HEK293 (cell line): ENCODE measurements around the gene MAMDC2.

ENCODE experiments used
- CTCF ChIA-PET: fragments of 350-600 bp; formaldehyde crosslinking; extraction: SDS; loops from one replicate; lab custom pipeline; 2021; ENCODE audit warnings: antibody characterized with exemption; lab: Yijun Ruan, JAX
- POLR2A ChIA-PET: fragments of 300-600 bp; formaldehyde crosslinking; extraction: SDS; loops from one replicate; lab custom pipeline; 2020; ENCODE audit warnings: antibody characterized with exemption, inconsistent platforms; lab: Yijun Ruan, JAX
- H3K27ac ChIP-seq: fragments of 200-500 bp; sonication (Bioruptor generic); 2 replicates; pipeline ENCODE4 v1.5.1; 2014; ENCODE audit warnings: low read depth, low read length, control low read depth, inconsistent platforms; ENCODE audit errors: extremely low read depth
- H3K36me3 ChIP-seq, 2 experiments: fragments of 200-500 bp in 1 of 2; sonication (Bioruptor generic) in 1 of 2; 1 replicate in 1 of 2; 2 replicates in 1 of 2; pipeline ENCODE4 v1.5.1; 2014 to 2017; ENCODE audit warnings: inconsistent platforms in 2 of 2, low read length in 2 of 2; ENCODE audit not compliant: control insufficient read depth in 2 of 2, insufficient read depth in 1 of 2
- H3K4me1 ChIP-seq: fragments of 200-500 bp; sonication (Bioruptor generic); 2 replicates; pipeline ENCODE4 v1.5.1; 2014; ENCODE audit warnings: mild to moderate bottlenecking, low read length, inconsistent platforms; ENCODE audit not compliant: control insufficient read depth, insufficient read depth
- H3K4me3 ChIP-seq: 2 replicates; pipeline ENCODE4 v1.5.1; 2011; ENCODE audit warnings: low read depth, mild to moderate bottlenecking, control low read depth, low read length, moderate library complexity
- H3K9me3 ChIP-seq: fragments of 200-500 bp; sonication (Bioruptor generic); 2 replicates; pipeline ENCODE4 v1.5.1; 2014; ENCODE audit warnings: low read depth, low read length, inconsistent platforms; ENCODE audit not compliant: control insufficient read depth, insufficient read depth
- KLF16 ChIP-seq: fragments of 450-650 bp; formaldehyde crosslinking; IDR thresholded peaks from 2 replicates; pipeline ENCODE4 v1.5.1; 2017; ENCODE audit warnings: missing biosample characterization, missing genetic modification characterization
- PRDM1 ChIP-seq: fragments of 450-650 bp; formaldehyde crosslinking; IDR thresholded peaks from 2 replicates; pipeline ENCODE4; 2016; ENCODE audit warnings: missing biosample characterization, missing genetic modification characterization
- RBAK ChIP-seq: fragments of 450-650 bp; formaldehyde crosslinking; IDR thresholded peaks from 2 replicates; pipeline ENCODE4 v1.5.1; 2016; ENCODE audit warnings: missing biosample characterization, missing genetic modification characterization
- SP2 ChIP-seq: fragments of 450-650 bp; formaldehyde crosslinking; IDR thresholded peaks from 2 replicates; pipeline ENCODE4 v1.5.1; 2016; ENCODE audit warnings: missing biosample characterization, missing genetic modification characterization
- ZBTB7A ChIP-seq: fragments of 450-650 bp; formaldehyde crosslinking; IDR thresholded peaks from 2 replicates; pipeline ENCODE4 v1.5.1; 2016; ENCODE audit warnings: low read depth, missing biosample characterization, missing genetic modification characterization
- ZFP37 ChIP-seq: fragments of 450-650 bp; formaldehyde crosslinking; IDR thresholded peaks from 2 replicates; pipeline ENCODE4 v1.5.1; 2016; ENCODE audit warnings: missing biosample characterization, missing genetic modification characterization
- ZNF114 ChIP-seq: fragments of 450-650 bp; formaldehyde crosslinking; IDR thresholded peaks from 2 replicates; pipeline ENCODE4 v1.5.0; 2017; ENCODE audit warnings: missing biosample characterization, missing genetic modification characterization
- ZNF311 ChIP-seq: fragments of 450-650 bp; formaldehyde crosslinking; IDR thresholded peaks from 2 replicates; pipeline ENCODE4 v1.5.1; 2017; ENCODE audit warnings: missing biosample characterization, missing genetic modification characterization, borderline replicate concordance
- ZNF341 ChIP-seq: fragments of 450-650 bp; formaldehyde crosslinking; IDR thresholded peaks from 2 replicates; pipeline ENCODE4; 2016; ENCODE audit warnings: low read depth, missing biosample characterization, missing genetic modification characterization
- ZNF37A ChIP-seq: fragments of 450-650 bp; IDR thresholded peaks from 2 replicates; pipeline ENCODE4 v1.5.1; 2018; ENCODE audit warnings: missing biosample characterization, missing genetic modification characterization
- ZNF514 ChIP-seq: fragments of 450-650 bp; formaldehyde crosslinking; IDR thresholded peaks from 2 replicates; pipeline ENCODE4 v1.5.1; 2016; ENCODE audit warnings: missing biosample characterization, missing genetic modification characterization
- ZNF544 ChIP-seq: fragments of 450-650 bp; formaldehyde crosslinking; IDR thresholded peaks from 2 replicates; pipeline ENCODE4 v1.5.0; 2017; ENCODE audit warnings: missing biosample characterization, missing genetic modification characterization
- ZNF600 ChIP-seq: fragments of 450-650 bp; formaldehyde crosslinking; IDR thresholded peaks from 2 replicates; pipeline ENCODE4 v1.5.1; 2016; ENCODE audit warnings: missing biosample characterization, missing genetic modification characterization
- ZNF654 ChIP-seq: fragments of 450-650 bp; formaldehyde crosslinking; IDR thresholded peaks from 2 replicates; pipeline ENCODE4 v1.5.1; 2016; ENCODE audit warnings: low read depth, missing biosample characterization, missing genetic modification characterization
- ZNF664 ChIP-seq: fragments of 450-650 bp; formaldehyde crosslinking; IDR thresholded peaks from 2 replicates; pipeline ENCODE4 v1.5.1; 2016; ENCODE audit warnings: missing biosample characterization, missing genetic modification characterization
- ZNF776 ChIP-seq: fragments of 450-650 bp; formaldehyde crosslinking; IDR thresholded peaks from 2 replicates; pipeline ENCODE4 v1.5.0; 2017; ENCODE audit warnings: missing biosample characterization, missing genetic modification characterization, borderline replicate concordance
- ZNF843 ChIP-seq: fragments of 450-650 bp; formaldehyde crosslinking; IDR thresholded peaks from 2 replicates; pipeline ENCODE4 v1.5.1; 2016; ENCODE audit warnings: missing biosample characterization, missing genetic modification characterization
- ZSCAN30 ChIP-seq: fragments of 450-650 bp; IDR thresholded peaks from 2 replicates; pipeline ENCODE4 v1.5.1; 2018; ENCODE audit warnings: missing biosample characterization, mild to moderate bottlenecking, missing genetic modification characterization, moderate library complexity
- TF ChIP-seq, protein P1 (sequence below): fragments of 450-650 bp; formaldehyde crosslinking; IDR thresholded peaks from 2 replicates; pipeline ENCODE4 v1.5.1; 2016; ENCODE audit warnings: missing biosample characterization, missing genetic modification characterization, borderline replicate concordance
- TF ChIP-seq, protein P2 (sequence below): fragments of 450-650 bp; formaldehyde crosslinking; IDR thresholded peaks from 2 replicates; pipeline ENCODE4 v1.5.1; 2016; ENCODE audit warnings: missing biosample characterization, missing genetic modification characterization, borderline replicate concordance
- TF ChIP-seq, protein P3 (sequence below): fragments of 450-650 bp; formaldehyde crosslinking; IDR thresholded peaks from 2 replicates; pipeline ENCODE4 v1.5.1; 2016; ENCODE audit warnings: missing biosample characterization, missing genetic modification characterization

The MAMDC2 gene

DNA sequence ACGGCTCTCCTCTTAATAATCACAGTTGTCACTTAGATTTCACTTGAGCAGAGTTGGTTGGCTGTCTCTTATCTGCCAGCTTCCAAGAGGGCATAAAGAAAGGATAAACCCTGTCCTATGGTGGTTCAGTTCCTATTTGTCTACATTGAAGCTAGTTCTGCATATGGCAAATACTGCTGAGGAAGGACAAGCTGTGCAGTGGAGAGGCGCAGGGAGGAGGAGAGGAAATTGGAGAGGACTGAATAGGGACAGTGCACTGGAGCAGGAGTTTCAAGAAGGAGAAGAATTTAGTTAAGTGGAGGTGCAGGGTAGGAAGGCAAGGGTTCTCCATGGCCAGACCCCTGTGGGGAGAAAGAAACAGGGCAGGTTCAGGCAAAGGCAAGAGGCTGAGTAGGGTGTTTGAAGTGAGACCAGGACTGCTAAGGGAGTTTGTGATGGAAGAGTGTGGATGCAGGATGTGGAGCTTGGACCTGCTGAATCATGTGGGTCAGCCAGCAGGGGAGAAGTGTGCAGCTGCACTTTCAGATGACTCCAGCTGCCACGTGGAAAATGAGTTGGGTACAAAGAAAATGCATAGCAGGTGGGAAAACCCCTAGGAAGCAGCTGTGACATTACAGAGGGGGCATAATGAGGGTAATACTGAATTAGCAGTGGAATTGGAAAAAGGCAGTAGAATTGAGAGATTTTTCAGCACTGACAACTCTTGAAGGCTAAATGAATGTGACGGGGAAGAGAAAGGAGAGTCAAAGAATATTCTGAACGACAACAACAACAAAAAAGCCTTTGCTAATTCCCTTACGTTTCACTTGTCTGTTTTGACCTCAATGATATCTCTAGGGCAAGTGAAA lies 66.8 kb downstream of the MAMDC2 start (continued):
- TF ChIP-seq, protein P1, sequence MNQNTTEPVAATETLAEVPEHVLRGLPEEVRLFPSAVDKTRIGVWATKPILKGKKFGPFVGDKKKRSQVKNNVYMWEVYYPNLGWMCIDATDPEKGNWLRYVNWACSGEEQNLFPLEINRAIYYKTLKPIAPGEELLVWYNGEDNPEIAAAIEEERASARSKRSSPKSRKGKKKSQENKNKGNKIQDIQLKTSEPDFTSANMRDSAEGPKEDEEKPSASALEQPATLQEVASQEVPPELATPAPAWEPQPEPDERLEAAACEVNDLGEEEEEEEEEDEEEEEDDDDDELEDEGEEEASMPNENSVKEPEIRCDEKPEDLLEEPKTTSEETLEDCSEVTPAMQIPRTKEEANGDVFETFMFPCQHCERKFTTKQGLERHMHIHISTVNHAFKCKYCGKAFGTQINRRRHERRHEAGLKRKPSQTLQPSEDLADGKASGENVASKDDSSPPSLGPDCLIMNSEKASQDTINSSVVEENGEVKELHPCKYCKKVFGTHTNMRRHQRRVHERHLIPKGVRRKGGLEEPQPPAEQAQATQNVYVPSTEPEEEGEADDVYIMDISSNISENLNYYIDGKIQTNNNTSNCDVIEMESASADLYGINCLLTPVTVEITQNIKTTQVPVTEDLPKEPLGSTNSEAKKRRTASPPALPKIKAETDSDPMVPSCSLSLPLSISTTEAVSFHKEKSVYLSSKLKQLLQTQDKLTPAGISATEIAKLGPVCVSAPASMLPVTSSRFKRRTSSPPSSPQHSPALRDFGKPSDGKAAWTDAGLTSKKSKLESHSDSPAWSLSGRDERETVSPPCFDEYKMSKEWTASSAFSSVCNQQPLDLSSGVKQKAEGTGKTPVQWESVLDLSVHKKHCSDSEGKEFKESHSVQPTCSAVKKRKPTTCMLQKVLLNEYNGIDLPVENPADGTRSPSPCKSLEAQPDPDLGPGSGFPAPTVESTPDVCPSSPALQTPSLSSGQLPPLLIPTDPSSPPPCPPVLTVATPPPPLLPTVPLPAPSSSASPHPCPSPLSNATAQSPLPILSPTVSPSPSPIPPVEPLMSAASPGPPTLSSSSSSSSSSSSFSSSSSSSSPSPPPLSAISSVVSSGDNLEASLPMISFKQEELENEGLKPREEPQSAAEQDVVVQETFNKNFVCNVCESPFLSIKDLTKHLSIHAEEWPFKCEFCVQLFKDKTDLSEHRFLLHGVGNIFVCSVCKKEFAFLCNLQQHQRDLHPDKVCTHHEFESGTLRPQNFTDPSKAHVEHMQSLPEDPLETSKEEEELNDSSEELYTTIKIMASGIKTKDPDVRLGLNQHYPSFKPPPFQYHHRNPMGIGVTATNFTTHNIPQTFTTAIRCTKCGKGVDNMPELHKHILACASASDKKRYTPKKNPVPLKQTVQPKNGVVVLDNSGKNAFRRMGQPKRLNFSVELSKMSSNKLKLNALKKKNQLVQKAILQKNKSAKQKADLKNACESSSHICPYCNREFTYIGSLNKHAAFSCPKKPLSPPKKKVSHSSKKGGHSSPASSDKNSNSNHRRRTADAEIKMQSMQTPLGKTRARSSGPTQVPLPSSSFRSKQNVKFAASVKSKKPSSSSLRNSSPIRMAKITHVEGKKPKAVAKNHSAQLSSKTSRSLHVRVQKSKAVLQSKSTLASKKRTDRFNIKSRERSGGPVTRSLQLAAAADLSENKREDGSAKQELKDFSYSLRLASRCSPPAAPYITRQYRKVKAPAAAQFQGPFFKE (tag by site-specific recombination), result no peak
- TF ChIP-seq PRDM1 (tag by site-specific recombination) (peak; percentile 31; the same call in 1 of the 2 replicates), ZNF544 (no peak), RBAK (tag by site-specific recombination) (no peak), ZNF514 (no peak), ZNF600 (tag by site-specific recombination) (peak; percentile 80), ZFP37 (tag by site-specific recombination) (no peak), ZNF311 (tag by site-specific recombination) (no peak), ZNF341 (tag by site-specific recombination) (no peak), ZNF664 (tag by site-specific recombination) (no peak), ZNF114 (tag by site-specific recombination) (no peak), ZNF843 (tag by site-specific recombination) (no peak)

DNA sequence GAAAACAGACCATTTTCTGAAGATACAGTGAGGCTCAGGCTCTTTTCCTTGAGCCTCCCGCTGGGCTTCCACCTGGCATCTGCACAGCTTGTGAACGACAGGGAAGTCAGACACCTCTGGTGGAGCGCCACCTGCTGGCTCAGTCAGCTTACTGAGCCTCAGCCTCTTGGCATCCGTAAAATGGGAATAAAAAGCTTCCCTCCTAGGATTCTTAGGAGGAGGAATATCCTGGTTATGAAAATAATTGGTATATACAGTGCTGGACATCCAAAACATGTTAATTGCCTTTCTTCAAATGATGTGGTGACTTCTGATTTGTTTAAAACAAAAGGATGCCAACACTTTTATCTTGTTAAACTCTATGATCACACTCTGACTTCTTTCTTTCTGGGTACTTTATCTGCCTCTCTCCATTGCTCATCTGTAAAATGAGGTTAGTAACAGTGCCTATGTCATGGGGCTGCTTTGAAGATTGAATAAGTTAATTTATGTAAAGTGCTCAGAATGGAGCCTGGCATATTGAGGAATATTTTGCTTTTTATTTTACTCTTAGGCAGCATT lies 67.5 kb downstream of the MAMDC2 start:
- POLR2A ChIA-PET, result no interaction called here

More for the DNA sequence above, 67.5 kb downstream of the MAMDC2 start:
- CTCF ChIA-PET, result interaction anchor here (0.5 to 10.0 kb wide), 52 partner anchors 10 to 689 kb away, joined by 3 to 484 read pairs (median 4); no protein-coding TSS in a partner anchor
- no peak overlapping the region for H3K27ac ChIP-seq
- no peak overlapping the region for H3K4me3 ChIP-seq
- H3K36me3 ChIP-seq, result no peaks in the 10 kb centered on the region
- H3K9me3 ChIP-seq, result no peaks in the 10 kb centered on the region
- no peak for TF ChIP-seq KLF16
- no peak for TF ChIP-seq ZSCAN30 (tag by site-specific recombination)
- TF ChIP-seq ZNF776 (tag by site-specific recombination), result no peak
- TF ChIP-seq ZNF37A, result no peak
- TF ChIP-seq, protein P2, sequence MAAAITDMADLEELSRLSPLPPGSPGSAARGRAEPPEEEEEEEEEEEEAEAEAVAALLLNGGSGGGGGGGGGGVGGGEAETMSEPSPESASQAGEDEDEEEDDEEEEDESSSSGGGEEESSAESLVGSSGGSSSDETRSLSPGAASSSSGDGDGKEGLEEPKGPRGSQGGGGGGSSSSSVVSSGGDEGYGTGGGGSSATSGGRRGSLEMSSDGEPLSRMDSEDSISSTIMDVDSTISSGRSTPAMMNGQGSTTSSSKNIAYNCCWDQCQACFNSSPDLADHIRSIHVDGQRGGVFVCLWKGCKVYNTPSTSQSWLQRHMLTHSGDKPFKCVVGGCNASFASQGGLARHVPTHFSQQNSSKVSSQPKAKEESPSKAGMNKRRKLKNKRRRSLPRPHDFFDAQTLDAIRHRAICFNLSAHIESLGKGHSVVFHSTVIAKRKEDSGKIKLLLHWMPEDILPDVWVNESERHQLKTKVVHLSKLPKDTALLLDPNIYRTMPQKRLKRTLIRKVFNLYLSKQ (tag by site-specific recombination), result no peak
- TF ChIP-seq SP2 (tag by site-specific recombination), result no peak
- TF ChIP-seq, protein P3, sequence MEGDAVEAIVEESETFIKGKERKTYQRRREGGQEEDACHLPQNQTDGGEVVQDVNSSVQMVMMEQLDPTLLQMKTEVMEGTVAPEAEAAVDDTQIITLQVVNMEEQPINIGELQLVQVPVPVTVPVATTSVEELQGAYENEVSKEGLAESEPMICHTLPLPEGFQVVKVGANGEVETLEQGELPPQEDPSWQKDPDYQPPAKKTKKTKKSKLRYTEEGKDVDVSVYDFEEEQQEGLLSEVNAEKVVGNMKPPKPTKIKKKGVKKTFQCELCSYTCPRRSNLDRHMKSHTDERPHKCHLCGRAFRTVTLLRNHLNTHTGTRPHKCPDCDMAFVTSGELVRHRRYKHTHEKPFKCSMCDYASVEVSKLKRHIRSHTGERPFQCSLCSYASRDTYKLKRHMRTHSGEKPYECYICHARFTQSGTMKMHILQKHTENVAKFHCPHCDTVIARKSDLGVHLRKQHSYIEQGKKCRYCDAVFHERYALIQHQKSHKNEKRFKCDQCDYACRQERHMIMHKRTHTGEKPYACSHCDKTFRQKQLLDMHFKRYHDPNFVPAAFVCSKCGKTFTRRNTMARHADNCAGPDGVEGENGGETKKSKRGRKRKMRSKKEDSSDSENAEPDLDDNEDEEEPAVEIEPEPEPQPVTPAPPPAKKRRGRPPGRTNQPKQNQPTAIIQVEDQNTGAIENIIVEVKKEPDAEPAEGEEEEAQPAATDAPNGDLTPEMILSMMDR (tag by site-specific recombination), result peak; percentile 48; the same call in 1 of the 2 replicates
- TF ChIP-seq ZNF664 (tag by site-specific recombination), result no peak
- TF ChIP-seq ZNF654, result peak; percentile 60
- TF ChIP-seq ZBTB7A (tag by site-specific recombination), result no peak
- no peaks in the 10 kb centered on the region for H3K4me1 ChIP-seq
